ENCODE measurements around the gene RAB2B. TPM values are rescaled to one million over a fixed set of nuclear protein-coding genes. Genes with fewer than 3 reads are reported as not detected.

The RAB2B gene
- total RNA-seq, 8 experiments from 2014 or later, result 23.8 to 61.2 (median 47.8) TPM

DNA sequence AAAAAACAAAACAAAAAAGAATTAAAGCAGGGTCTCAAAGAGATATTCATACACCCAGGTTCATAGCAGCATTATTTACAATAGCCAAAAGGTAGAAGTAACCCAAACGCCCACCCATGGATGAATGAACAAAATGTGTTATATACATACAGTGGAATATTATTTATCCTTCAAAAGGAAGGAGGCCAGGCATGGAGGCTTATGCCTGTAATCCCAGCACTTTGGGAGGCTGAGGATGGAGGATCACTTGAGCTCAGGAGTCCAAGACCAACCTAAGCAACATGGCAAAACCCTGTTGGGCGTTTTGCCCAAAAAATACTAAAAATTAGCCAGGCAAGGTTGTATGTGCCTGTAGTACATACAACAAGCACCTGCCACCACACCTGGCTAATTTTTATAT lies 29.8 kb upstream of the RAB2B start:
- WGBS, 10 experiments, result 40 to 100% (median 85%) methylated on average over 1 to 2 of the region's 2 CpGs; no CpG with 5 or more reads in 4 of the 10 experiments

GRCh38 chr14:21505012-21505553 lies 28.3 kb upstream of the RAB2B start:
- no peak overlapping the region for H3K4me3 ChIP-seq
- ATAC-seq (replicated peaks in 6 of 8), result peak in 2 of 8 experiments; percentile 18 to 45
- in situ Hi-C loops (cut with MboI; ENCODE audit: low pct_unique_long_range_greater_than_20kb in 2 of 9, low sequenced_read_pairs in 9 of 9, unreplicated experiment in 9 of 9), result loop anchor here in 1 of 9 experiments (10.0 kb wide), 1 partner anchor 50 kb away; no protein-coding TSS in a partner anchor
- H3K4me1 ChIP-seq (replicated peaks in 1 of 2), result peaks cover 4 to 5% of the 10 kb centered on the region in 2 donors
- no peak overlapping the region for H3K27ac ChIP-seq

More for the DNA sequence above, 29.8 kb upstream of the RAB2B start:
- H3K4me1 ChIP-seq (replicated peaks in 1 of 2), result peaks cover 6 to 8% of the 10 kb centered on the region in 2 donors
- H3K4me3 ChIP-seq, result no peak overlapping the region
- in situ Hi-C loops (cut with MboI; ENCODE audit: low pct_unique_long_range_greater_than_20kb in 2 of 9, low sequenced_read_pairs in 9 of 9, unreplicated experiment in 9 of 9), result loop anchor here in 1 of 9 experiments (10.0 kb wide), 1 partner anchor 48 kb away; no protein-coding TSS in a partner anchor
- H3K27ac ChIP-seq, result no peak overlapping the region
- no peak for ATAC-seq (replicated peaks in 6 of 8)

- H3K4me3 ChIP-seq, result no peak overlapping the region
- no peak overlapping the region for H3K27ac ChIP-seq
- ATAC-seq (replicated peaks in 6 of 8), result no peak
- no peaks in the 10 kb centered on the region for H3K4me1 ChIP-seq (replicated peaks in 1 of 2)
- WGBS, 10 experiments, result 60 to 100% (median 100%) methylated on average over 1 to 2 of the region's 4 CpGs; no CpG with 5 or more reads in 3 of the 10 experiments
- in situ Hi-C loops (cut with MboI; ENCODE audit: low pct_unique_long_range_greater_than_20kb in 2 of 9, low sequenced_read_pairs in 9 of 9, unreplicated experiment in 9 of 9), result loop anchor here in 1 of 9 experiments (10.0 kb wide), 1 partner anchor 51 kb away; no protein-coding TSS in a partner anchor
These were observed 26.6 kb upstream of the RAB2B start for GRCh38 chr14:21503376-21503775.

DNA sequence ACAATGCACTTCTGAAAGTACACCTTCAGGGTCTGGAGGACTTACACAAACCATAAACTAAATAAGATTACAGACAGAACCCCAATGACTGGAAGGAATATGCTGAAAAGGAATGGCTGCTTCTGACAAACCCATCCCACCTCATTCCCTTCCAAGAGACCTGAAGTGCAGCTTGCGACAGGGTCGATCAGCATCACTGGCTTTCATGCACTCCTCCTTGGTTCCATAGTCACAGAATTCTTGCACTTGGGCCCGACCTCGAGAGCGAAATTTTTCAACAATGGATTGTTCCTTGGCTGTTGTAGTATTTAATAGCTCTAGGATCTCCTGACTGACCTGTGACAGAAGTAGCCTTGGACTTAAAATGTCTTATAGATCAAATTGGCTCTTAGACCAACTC lies 24.8 kb upstream of the RAB2B start:
- H3K27ac ChIP-seq, result no peak overlapping the region
- H3K4me1 ChIP-seq (replicated peaks in 1 of 2), result no peaks in the 10 kb centered on the region
- 82 to 100% (median 100%) methylated on average over 1 to 4 of the region's 5 CpGs; no CpG with 5 or more reads in 5 of the 10 experiments for WGBS, 10 experiments
- in situ Hi-C loops (cut with MboI; ENCODE audit: low pct_unique_long_range_greater_than_20kb in 2 of 9, low sequenced_read_pairs in 9 of 9, unreplicated experiment in 9 of 9), result loop anchor here in 1 of 9 experiments (10.0 kb wide), 1 partner anchor 53 kb away; no protein-coding TSS in a partner anchor
- H3K4me3 ChIP-seq, result no peak overlapping the region
- no peak for ATAC-seq (replicated peaks in 6 of 8)

- Histone ChIP-seq H3K4me3 (no peak overlapping the region), H3K4me1 (replicated peaks in 1 of 2) (no peaks in the 10 kb centered on the region), H3K27ac (no peak overlapping the region)
- in situ Hi-C loops (cut with MboI; ENCODE audit: low pct_unique_long_range_greater_than_20kb in 2 of 9, low sequenced_read_pairs in 9 of 9, unreplicated experiment in 9 of 9), result no loop called here
- ATAC-seq (replicated peaks in 6 of 8), result peak in 7 of 8 experiments; percentile 36 to 92 (median 68)
- 43 to 82% (median 57%) methylated on average over 2 to 5 of the region's 5 CpGs for WGBS, 10 experiments
These were observed 22.1 kb upstream of the RAB2B start for GRCh38 chr14:21498540-21499526.

DNA sequence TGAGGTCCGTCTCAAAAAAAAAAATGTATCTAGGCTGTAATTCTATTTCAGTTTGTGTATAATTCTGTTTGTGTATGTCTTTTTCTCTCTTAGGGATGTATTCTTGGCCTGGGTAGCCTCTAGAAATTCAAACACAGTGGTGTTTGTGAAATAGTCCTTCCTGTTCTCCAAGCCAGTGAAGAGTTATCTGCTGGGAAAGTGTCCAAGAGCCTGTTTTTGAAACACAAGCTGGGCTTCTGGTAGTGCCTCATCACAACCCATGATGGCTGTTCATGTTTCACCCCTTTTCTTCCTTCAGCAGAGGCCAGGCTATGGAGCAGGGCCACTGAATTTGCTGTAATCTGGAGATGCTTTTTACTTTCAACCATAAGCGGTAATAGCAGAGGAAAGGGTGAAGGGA lies 19.7 kb upstream of the RAB2B start:
- Histone ChIP-seq H3K4me1 (replicated peaks in 1 of 2) (no peaks in the 10 kb centered on the region), H3K27ac (no peak overlapping the region), H3K4me3 (no peak overlapping the region)
- 80 to 100% (median 93%) methylated on average over 1 to 2 of the region's 2 CpGs; no CpG with 5 or more reads in 3 of the 10 experiments for WGBS, 10 experiments
- in situ Hi-C loops (cut with MboI; ENCODE audit: low pct_unique_long_range_greater_than_20kb in 2 of 9, low sequenced_read_pairs in 9 of 9, unreplicated experiment in 9 of 9), result no loop called here
- ATAC-seq (replicated peaks in 6 of 8), result no peak

- no peaks in the 10 kb centered on the region for H3K4me1 ChIP-seq (replicated peaks in 1 of 2)
- 86 to 100% (median 100%) methylated on average over 1 of the region's 2 CpGs; no CpG with 5 or more reads in 6 of the 10 experiments for WGBS, 10 experiments
- H3K4me3 ChIP-seq, result no peak overlapping the region
- ATAC-seq (replicated peaks in 6 of 8), result no peak
- in situ Hi-C loops (cut with MboI; ENCODE audit: low pct_unique_long_range_greater_than_20kb in 2 of 9, low sequenced_read_pairs in 9 of 9, unreplicated experiment in 9 of 9), result no loop called here
- H3K27ac ChIP-seq, result no peak overlapping the region
These were observed 18.4 kb upstream of the RAB2B start for GRCh38 chr14:21494902-21495762.

GRCh38 chr14:21486640-21487087 lies 9.9 kb upstream of the RAB2B start:
- no peak overlapping the region for H3K27ac ChIP-seq
- no peak for ATAC-seq (replicated peaks in 6 of 8)
- in situ Hi-C loops (cut with MboI; ENCODE audit: low pct_unique_long_range_greater_than_20kb in 2 of 9, low sequenced_read_pairs in 9 of 9, unreplicated experiment in 9 of 9), result no loop called here
- 85 to 100% (median 100%) methylated on average over 1 of the region's 1 CpG; no CpG with 5 or more reads in 2 of the 10 experiments for WGBS, 10 experiments
- H3K4me1 ChIP-seq (replicated peaks in 1 of 2), result no peaks in the 10 kb centered on the region
- no peak overlapping the region for H3K4me3 ChIP-seq

DNA sequence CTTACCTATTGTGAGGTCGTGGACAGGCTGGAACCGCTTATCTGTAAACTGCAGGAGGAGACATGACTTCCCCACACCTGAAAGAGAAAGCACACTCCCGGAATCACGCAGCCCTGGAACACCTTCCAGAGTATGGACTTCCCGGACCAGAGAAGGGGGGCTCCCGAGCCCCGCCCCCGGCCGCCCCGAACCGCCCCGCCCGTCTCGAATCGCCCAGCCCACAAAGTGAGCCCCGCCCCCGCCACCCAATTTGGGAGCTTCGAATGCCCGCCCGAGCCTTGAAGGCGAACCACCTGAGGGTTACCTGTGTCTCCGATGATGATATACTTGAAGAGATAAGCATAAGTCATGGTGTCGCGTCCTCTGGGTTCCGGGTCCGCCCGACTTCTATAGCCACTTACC lies 235 bp downstream of the RAB2B start:
- H3K4me1 ChIP-seq (replicated peaks in 1 of 2), result peaks cover 10 to 11% of the 10 kb centered on the region in 2 donors
- WGBS, 10 experiments, result 0% methylated on average over 1 to 4 of the region's 27 CpGs; no CpG with 5 or more reads in 5 of the 10 experiments
- in situ Hi-C loops (cut with MboI; ENCODE audit: low pct_unique_long_range_greater_than_20kb in 2 of 9, low sequenced_read_pairs in 9 of 9, unreplicated experiment in 9 of 9), result no loop called here
- peak overlapping the region; percentile 54 to 69 for H3K27ac ChIP-seq
- ATAC-seq (replicated peaks in 6 of 8), result peak; percentile 41 to 65 (median 50)
- H3K4me3 ChIP-seq, result peak overlapping the region; percentile 52 to 90 (median 64)

DNA sequence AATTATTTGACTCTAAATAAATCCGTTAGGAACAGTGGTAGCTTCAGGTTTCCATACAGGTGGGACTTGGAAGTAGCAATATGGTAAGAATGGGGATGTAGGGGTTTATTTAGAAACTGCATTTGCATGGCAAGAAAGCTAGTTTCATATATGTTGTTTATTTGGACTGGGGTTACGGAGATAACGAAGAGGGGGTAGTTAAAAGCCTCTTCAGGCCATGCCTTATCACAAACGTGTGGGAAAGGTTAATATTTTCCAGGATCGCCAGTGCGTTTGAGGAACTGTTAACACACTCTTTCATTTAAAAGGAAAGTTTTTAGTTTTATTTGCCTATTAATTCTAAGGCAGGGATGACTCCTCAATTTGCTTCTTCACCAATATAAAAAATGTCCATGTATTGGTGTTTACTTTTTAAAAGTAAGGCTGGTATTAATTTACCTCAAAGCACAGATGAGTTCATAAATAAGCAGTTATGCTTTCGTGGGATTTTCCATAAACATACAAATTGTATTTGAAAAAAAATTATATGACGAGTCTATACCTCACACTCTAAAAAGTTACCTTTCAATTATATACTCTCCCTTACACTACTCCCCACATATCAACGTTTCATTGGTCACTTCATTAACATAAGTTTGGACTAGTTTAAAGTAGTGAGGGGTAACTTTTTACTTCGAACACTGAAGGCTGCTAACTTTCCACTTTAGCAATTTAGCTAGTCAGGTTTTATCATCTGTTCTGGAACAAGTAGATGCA lies 814 bp downstream of the RAB2B start:
- peak overlapping the region; percentile 52 to 90 (median 64) for H3K4me3 ChIP-seq
- in situ Hi-C loops (cut with MboI; ENCODE audit: low pct_unique_long_range_greater_than_20kb in 2 of 9, low sequenced_read_pairs in 9 of 9, unreplicated experiment in 9 of 9), result no loop called here
- 6 to 63% (median 48%) methylated on average over 2 to 10 of the region's 10 CpGs for WGBS, 10 experiments
- no peak overlapping the region for H3K27ac ChIP-seq
- peaks cover 10 to 11% of the 10 kb centered on the region in 2 donors for H3K4me1 ChIP-seq (replicated peaks in 1 of 2)
- peak in 1 of 8 experiments; percentile 1 for ATAC-seq (replicated peaks in 6 of 8)

GRCh38 chr14:21467616-21468015 lies 9.1 kb downstream of the RAB2B start:
- in situ Hi-C loops (cut with MboI; ENCODE audit: low pct_unique_long_range_greater_than_20kb in 2 of 9, low sequenced_read_pairs in 9 of 9, unreplicated experiment in 9 of 9), result no loop called here

More at GRCh38 chr14:21467616-21468015, 9.1 kb downstream of the RAB2B start:
- Histone ChIP-seq H3K27ac (no peak overlapping the region), H3K4me1 (replicated peaks in 1 of 2) (no peaks in the 10 kb centered on the region), H3K4me3 (no peak overlapping the region)
- ATAC-seq (replicated peaks in 6 of 8), result peak in 3 of 8 experiments; percentile 76 to 98 (median 80)
- WGBS, 10 experiments, result 0 to 100% (median 88%) methylated on average over 1 of the region's 1 CpG; no CpG with 5 or more reads in 7 of the 10 experiments

All from motor neuron (in vitro differentiated cells).